ENCODE measurements around the gene GARNL3. TPM values are rescaled to one million over a fixed set of nuclear protein-coding genes. Genes with fewer than 3 reads are reported as not detected.

The GARNL3 gene
- total and polyA plus RNA-seq, 2 of the 13 experiments (the other 11 are each of a cell fraction or from before 2014, with no cell fraction given) = 3.9 to 11.0 TPM

DNA sequence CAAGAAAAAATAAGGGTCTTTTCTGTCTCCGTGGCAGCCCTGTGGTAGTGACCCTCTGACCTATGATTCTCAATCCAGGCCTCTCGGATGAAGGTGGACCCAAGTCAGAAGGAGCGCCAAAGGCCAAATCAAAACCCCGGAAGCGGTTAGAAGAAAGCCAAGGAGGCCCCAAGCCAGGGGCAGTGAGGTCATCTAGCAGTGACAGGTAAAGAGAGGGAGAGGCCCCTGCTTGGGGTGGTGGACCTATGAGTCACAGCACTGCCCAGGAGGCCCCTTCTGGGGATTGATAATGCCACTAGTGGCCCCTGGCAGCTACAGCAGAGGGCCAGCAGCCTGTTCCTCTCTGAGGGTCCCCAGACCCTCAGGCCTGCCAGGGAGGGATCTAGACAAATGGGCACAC is 126.0 kb downstream of the GARNL3 start (continued):
- TF ChIP-seq RBAK (CRISPR knock-in tag; IDR thresholded peaks at IDR 0.05) (no peak), ZNF230 (CRISPR knock-in tag; IDR thresholded peaks at IDR 0.05) (no peak), ARNTL (CRISPR knock-in tag; IDR thresholded peaks at IDR 0.05) (no peak; the same call in 1 of the 2 replicates), ATF1 (CRISPR knock-in tag; IDR thresholded peaks at IDR 0.05) (peak; percentile 83), U2AF1 (optimal IDR thresholded peaks at IDR 0.05; ENCODE audit: low read depth, low read length) (no peak), REXO4 (CRISPR knock-in tag; IDR thresholded peaks at IDR 0.05; ENCODE audit: borderline replicate concordance) (no peak), CBX1 (IDR thresholded peaks at IDR 0.05; ENCODE audit: low read depth) (no peak), PAX8 (CRISPR knock-in tag; IDR thresholded peaks at IDR 0.05; ENCODE audit: borderline replicate concordance) (no peak), FOXO1 (CRISPR knock-in tag; IDR thresholded peaks at IDR 0.05) (peak; percentile 80), ZNF207 (IDR thresholded peaks at IDR 0.05; ENCODE audit: borderline replicate concordance) (no peak), ZFP62 (CRISPR knock-in tag; IDR thresholded peaks at IDR 0.05) (no peak), ZNF562 (CRISPR knock-in tag; IDR thresholded peaks at IDR 0.05; ENCODE audit: borderline replicate concordance) (no peak), ZEB1 (IDR thresholded peaks at IDR 0.05; ENCODE audit: insufficient replicate concordance, low read depth) (peak; percentile 96), ZNF891 (CRISPR knock-in tag; IDR thresholded peaks at IDR 0.05) (no peak), CBX5 (CRISPR knock-in tag; IDR thresholded peaks at IDR 0.05; ENCODE audit: borderline replicate concordance) (peak; percentile 75; the same call in 1 of the 2 replicates)
- TF ChIP-seq, protein P1, sequence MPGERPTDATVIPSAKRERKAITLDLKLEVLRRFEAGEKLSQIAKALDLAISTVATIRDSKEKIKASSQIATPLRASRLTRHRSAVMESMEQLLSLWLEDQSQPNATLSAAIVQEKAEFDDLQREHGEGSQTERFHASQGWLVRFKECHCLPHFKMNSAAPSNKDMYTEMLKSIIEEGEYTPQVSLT (CRISPR knock-in tag; IDR thresholded peaks at IDR 0.05; ENCODE audit: borderline replicate concordance, low read depth) = no peak
- TF ChIP-seq, protein P2, sequence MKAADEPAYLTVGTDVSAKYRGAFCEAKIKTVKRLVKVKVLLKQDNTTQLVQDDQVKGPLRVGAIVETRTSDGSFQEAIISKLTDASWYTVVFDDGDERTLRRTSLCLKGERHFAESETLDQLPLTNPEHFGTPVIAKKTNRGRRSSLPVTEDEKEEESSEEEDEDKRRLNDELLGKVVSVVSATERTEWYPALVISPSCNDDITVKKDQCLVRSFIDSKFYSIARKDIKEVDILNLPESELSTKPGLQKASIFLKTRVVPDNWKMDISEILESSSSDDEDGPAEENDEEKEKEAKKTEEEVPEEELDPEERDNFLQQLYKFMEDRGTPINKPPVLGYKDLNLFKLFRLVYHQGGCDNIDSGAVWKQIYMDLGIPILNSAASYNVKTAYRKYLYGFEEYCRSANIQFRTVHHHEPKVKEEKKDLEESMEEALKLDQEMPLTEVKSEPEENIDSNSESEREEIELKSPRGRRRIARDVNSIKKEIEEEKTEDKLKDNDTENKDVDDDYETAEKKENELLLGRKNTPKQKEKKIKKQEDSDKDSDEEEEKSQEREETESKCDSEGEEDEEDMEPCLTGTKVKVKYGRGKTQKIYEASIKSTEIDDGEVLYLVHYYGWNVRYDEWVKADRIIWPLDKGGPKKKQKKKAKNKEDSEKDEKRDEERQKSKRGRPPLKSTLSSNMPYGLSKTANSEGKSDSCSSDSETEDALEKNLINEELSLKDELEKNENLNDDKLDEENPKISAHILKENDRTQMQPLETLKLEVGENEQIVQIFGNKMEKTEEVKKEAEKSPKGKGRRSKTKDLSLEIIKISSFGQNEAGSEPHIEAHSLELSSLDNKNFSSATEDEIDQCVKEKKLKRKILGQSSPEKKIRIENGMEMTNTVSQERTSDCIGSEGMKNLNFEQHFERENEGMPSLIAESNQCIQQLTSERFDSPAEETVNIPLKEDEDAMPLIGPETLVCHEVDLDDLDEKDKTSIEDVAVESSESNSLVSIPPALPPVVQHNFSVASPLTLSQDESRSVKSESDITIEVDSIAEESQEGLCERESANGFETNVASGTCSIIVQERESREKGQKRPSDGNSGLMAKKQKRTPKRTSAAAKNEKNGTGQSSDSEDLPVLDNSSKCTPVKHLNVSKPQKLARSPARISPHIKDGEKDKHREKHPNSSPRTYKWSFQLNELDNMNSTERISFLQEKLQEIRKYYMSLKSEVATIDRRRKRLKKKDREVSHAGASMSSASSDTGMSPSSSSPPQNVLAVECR (CRISPR knock-in tag; IDR thresholded peaks at IDR 0.05; ENCODE audit: borderline replicate concordance) = peak; percentile 59; the same call in 1 of the 2 replicates
- TF ChIP-seq, protein P3, sequence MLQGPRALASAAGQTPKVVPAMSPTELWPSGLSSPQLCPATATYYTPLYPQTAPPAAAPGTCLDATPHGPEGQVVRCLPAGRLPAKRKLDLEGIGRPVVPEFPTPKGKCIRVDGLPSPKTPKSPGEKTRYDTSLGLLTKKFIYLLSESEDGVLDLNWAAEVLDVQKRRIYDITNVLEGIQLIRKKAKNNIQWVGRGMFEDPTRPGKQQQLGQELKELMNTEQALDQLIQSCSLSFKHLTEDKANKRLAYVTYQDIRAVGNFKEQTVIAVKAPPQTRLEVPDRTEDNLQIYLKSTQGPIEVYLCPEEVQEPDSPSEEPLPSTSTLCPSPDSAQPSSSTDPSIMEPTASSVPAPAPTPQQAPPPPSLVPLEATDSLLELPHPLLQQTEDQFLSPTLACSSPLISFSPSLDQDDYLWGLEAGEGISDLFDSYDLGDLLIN (CRISPR knock-in tag; IDR thresholded peaks at IDR 0.05; ENCODE audit: borderline replicate concordance) = no peak
- TF ChIP-seq, protein P4, sequence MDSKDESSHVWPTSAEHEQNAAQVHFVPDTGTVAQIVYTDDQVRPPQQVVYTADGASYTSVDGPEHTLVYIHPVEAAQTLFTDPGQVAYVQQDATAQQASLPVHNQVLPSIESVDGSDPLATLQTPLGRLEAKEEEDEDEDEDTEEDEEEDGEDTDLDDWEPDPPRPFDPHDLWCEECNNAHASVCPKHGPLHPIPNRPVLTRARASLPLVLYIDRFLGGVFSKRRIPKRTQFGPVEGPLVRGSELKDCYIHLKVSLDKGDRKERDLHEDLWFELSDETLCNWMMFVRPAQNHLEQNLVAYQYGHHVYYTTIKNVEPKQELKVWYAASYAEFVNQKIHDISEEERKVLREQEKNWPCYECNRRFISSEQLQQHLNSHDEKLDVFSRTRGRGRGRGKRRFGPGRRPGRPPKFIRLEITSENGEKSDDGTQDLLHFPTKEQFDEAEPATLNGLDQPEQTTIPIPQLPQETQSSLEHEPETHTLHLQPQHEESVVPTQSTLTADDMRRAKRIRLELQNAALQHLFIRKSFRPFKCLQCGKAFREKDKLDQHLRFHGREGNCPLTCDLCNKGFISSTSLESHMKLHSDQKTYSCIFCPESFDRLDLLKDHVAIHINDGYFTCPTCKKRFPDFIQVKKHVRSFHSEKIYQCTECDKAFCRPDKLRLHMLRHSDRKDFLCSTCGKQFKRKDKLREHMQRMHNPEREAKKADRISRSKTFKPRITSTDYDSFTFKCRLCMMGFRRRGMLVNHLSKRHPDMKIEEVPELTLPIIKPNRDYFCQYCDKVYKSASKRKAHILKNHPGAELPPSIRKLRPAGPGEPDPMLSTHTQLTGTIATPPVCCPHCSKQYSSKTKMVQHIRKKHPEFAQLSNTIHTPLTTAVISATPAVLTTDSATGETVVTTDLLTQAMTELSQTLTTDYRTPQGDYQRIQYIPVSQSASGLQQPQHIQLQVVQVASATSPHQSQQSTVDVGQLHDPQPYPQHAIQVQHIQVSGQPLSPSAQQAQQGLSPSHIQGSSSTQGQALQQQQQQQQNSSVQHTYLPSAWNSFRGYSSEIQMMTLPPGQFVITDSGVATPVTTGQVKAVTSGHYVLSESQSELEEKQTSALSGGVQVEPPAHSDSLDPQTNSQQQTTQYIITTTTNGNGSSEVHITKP (CRISPR knock-in tag; IDR thresholded peaks at IDR 0.05; ENCODE audit: low read depth) = peak; percentile 49; the same call in 1 of the 2 replicates
- TF ChIP-seq, protein P5, sequence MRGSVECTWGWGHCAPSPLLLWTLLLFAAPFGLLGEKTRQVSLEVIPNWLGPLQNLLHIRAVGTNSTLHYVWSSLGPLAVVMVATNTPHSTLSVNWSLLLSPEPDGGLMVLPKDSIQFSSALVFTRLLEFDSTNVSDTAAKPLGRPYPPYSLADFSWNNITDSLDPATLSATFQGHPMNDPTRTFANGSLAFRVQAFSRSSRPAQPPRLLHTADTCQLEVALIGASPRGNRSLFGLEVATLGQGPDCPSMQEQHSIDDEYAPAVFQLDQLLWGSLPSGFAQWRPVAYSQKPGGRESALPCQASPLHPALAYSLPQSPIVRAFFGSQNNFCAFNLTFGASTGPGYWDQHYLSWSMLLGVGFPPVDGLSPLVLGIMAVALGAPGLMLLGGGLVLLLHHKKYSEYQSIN (CRISPR knock-in tag; IDR thresholded peaks at IDR 0.05; ENCODE audit: borderline replicate concordance) = no peak
